NOMO-1 (cell line): ENCODE data around the gene TMEM123.

Experiments
- DNase-seq, 2 experiments: peaks; one replicate each; lab custom pipeline; 2025; ENCODE audit not compliant: unreplicated experiment in 2 of 2; lab: John Stamatoyannopoulos, UW

The TMEM123 gene

GRCh38 chr11:102428696-102429095, 23.9 kb downstream of the TMEM123 start:
- no peak for DNase-seq

GRCh38 chr11:102427068-102427467, 25.5 kb downstream of the TMEM123 start:
- DNase-seq = peak in 1 of 2 experiments; percentile 14

GRCh38 chr11:102426570-102426969, 26.0 kb downstream of the TMEM123 start:
- no peak for DNase-seq

GRCh38 chr11:102426000-102426399, 26.6 kb downstream of the TMEM123 start:
- no peak for DNase-seq

- DNase-seq = no peak
These were observed 28.6 kb downstream of the TMEM123 start for GRCh38 chr11:102423936-102424335.

GRCh38 chr11:102422817-102423712, 29.5 kb downstream of the TMEM123 start:
- DNase-seq = no peak

GRCh38 chr11:102421261-102421660, 31.3 kb downstream of the TMEM123 start:
- no peak for DNase-seq

GRCh38 chr11:102420547-102420946, 32.0 kb downstream of the TMEM123 start:
- no peak for DNase-seq

- no peak for DNase-seq
These were observed 33.4 kb downstream of the TMEM123 start for GRCh38 chr11:102419181-102419580.

- no peak for DNase-seq
These were observed 35.6 kb downstream of the TMEM123 start for GRCh38 chr11:102416976-102417375.

- DNase-seq = no peak
These were observed 37.2 kb downstream of the TMEM123 start for GRCh38 chr11:102415304-102415916.

- DNase-seq = no peak
These were observed 38.0 kb downstream of the TMEM123 start for GRCh38 chr11:102414559-102414958.

- no peak for DNase-seq
These were observed 39.1 kb downstream of the TMEM123 start for GRCh38 chr11:102413497-102413896.

GRCh38 chr11:102411142-102411541, 41.4 kb downstream of the TMEM123 start:
- no peak for DNase-seq

- no peak for DNase-seq
These were observed 42.2 kb downstream of the TMEM123 start for GRCh38 chr11:102410382-102410784.

- no peak for DNase-seq
These were observed 44.2 kb downstream of the TMEM123 start for GRCh38 chr11:102408339-102408738.

- DNase-seq = no peak
These were observed 44.7 kb downstream of the TMEM123 start for GRCh38 chr11:102407901-102408300.

- no peak for DNase-seq
These were observed 46.5 kb downstream of the TMEM123 start for GRCh38 chr11:102406099-102406498.

GRCh38 chr11:102405501-102405900, 47.1 kb downstream of the TMEM123 start:
- no peak for DNase-seq

GRCh38 chr11:102402548-102402947, 50.0 kb downstream of the TMEM123 start:
- DNase-seq = no peak

GRCh38 chr11:102401905-102402304, 50.7 kb downstream of the TMEM123 start:
- no peak for DNase-seq

- no peak for DNase-seq
These were observed 52.0 kb downstream of the TMEM123 start for GRCh38 chr11:102400603-102401002.
